Psoas muscle (tissue), 8 donors: ENCODE data around the gene IL17RA. TPM values are rescaled to one million over a fixed set of nuclear protein-coding genes. Genes with fewer than 3 reads are reported as not detected.

ENCODE experiments used
- ATAC-seq, 4 donors: fragments of 200-7000 bp; cut with Tn5 transposase; one replicate each; pipeline ENCODE4 v1.9.1; 2020; ENCODE audit warnings: moderate library complexity in 3 of 4, mild to moderate bottlenecking in 2 of 4
- DNase-seq, 2 donors: peaks; one replicate each; pipeline ENCODE4 v3.0.0-alpha.2; 2020
- H3K27ac ChIP-seq: fragments of 200-600 bp; one replicate; pipeline ENCODE4 v1.8.0; 2022
- H3K27me3 ChIP-seq, 3 donors: fragments of 200-600 bp in 1 of 3; one replicate each; pipeline versions ENCODE4 v1.6.1 to v1.8.0; 2013 to 2022; ENCODE audit warnings: low read length in 2 of 3, mild to moderate bottlenecking in 2 of 3, moderate library complexity in 1 of 3; ENCODE audit not compliant: insufficient read depth in 3 of 3
- H3K36me3 ChIP-seq, 2 donors: fragments of 200-600 bp in 1 of 2; one replicate each; pipeline versions ENCODE4 v1.6.1 to v1.8.0; 2013 to 2022; ENCODE audit warnings: low read depth in 1 of 2, mild to moderate bottlenecking in 1 of 2, moderate library complexity in 1 of 2; ENCODE audit not compliant: insufficient read depth in 1 of 2
- H3K4me1 ChIP-seq: fragments of 200-600 bp; one replicate; pipeline ENCODE4 v1.8.0; 2022
- H3K4me3 ChIP-seq: fragments of 200-600 bp; one replicate; pipeline ENCODE4 v1.8.0; 2022; ENCODE audit warnings: mild to moderate bottlenecking
- H3K9me3 ChIP-seq: fragments of 200-600 bp; one replicate; pipeline ENCODE4 v1.8.0; 2022
- WGBS, 3 donors: extraction: QIAGEN DNeasy Blood & Tissue Kit; methylation state at CpG; one replicate each; pipeline versions ENCODE4 v1.1.6 to v1.1.7; 2013; 5-methylcytosine and 5-hydroxymethylcytosine counted together
- intact Hi-C, 2 donors: fragments of 100-400 bp; cut with DNase I; formaldehyde crosslinking; loops; one replicate each; pipeline versions ENCODE4 v1.11.0 to v1.14.2; 2022
- polyA plus RNA-seq, 3 donors: library from polyadenylated mRNA; stranded (reverse); fragments of 200-250 nt; gene quantifications; one replicate each; pipeline ENCODE4 v1.2.3, GENCODE V29; 2013
- total RNA-seq, 4 donors: library from RNA; stranded (reverse); fragmentation: NEBNext Ultra II Directional in 2 of 4; extraction: Animal tissue kit (Norgen Biotek cat#: 25700) in 2 of 4; gene quantifications; one replicate each; pipeline versions ENCODE4 v1.2.1 to v1.2.4, GENCODE V29; 2021 to 2023
- TF ChIP-seq, protein P1 (sequence below): fragments of 200-600 bp; IDR thresholded peaks from one replicate; pipeline ENCODE4 v1.8.0; 2022; ENCODE audit warnings: antibody characterized with exemption
- donor health status: healthy with polysubstance abuse.
- donor health status: DM: no; HTN: no; CAD: no; lungs with moderate emphysema.
- donor health status: Bipolar disorder and iron deficiency.
- donor health status: healthy.
- donor health status: DM: yes; HTN: yes; CAD: no.
- donor health status: DM: no; HTN: no; CAD: no.
- donor health status: DM: no; HTN: no; CAD: no.
- donor health status: DM: yes; HTN: yes; CAD: no.

IL17RA gene
- total and polyA plus RNA-seq, 7 donors: 0.93 to 3.7 (median 2.9) TPM

DNA sequence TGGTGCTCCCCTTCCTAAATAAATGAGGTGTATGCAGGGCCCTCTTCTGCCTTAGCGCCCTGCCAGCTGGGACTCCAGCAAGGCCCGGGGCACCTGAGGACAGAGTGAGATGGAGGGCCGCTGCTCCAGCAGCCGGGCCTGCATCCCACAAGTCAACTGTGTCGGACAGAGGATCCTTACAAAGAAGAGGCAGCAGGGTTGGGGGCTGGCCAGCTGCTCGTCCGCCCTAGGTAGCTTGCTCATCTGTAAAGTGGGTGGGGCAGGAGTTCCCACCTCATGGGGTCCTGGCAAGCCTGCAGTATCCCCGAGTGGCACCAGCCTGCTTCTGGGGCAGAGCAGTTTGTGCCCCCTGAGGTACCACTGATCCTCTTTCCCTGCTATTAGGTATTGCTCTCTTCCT lies 28.8 kb downstream of the IL17RA start:
- Histone ChIP-seq H3K4me1 (no peaks in the 10 kb centered on the region), H3K9me3 (no peaks in the 10 kb centered on the region), H3K4me3 (no peak overlapping the region), H3K27me3 (no peaks in the 10 kb centered on the region), H3K27ac (no peak overlapping the region), H3K36me3 (no peaks in the 10 kb centered on the region)
- no peak for ATAC-seq
- 82 to 84% (median 83%) methylated on average over 8 of the region's 8 CpGs for WGBS, 3 donors
- intact Hi-C loops: no loop called here
- DNase-seq: no peak
- TF ChIP-seq, protein P1, sequence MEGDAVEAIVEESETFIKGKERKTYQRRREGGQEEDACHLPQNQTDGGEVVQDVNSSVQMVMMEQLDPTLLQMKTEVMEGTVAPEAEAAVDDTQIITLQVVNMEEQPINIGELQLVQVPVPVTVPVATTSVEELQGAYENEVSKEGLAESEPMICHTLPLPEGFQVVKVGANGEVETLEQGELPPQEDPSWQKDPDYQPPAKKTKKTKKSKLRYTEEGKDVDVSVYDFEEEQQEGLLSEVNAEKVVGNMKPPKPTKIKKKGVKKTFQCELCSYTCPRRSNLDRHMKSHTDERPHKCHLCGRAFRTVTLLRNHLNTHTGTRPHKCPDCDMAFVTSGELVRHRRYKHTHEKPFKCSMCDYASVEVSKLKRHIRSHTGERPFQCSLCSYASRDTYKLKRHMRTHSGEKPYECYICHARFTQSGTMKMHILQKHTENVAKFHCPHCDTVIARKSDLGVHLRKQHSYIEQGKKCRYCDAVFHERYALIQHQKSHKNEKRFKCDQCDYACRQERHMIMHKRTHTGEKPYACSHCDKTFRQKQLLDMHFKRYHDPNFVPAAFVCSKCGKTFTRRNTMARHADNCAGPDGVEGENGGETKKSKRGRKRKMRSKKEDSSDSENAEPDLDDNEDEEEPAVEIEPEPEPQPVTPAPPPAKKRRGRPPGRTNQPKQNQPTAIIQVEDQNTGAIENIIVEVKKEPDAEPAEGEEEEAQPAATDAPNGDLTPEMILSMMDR: no peak

DNA sequence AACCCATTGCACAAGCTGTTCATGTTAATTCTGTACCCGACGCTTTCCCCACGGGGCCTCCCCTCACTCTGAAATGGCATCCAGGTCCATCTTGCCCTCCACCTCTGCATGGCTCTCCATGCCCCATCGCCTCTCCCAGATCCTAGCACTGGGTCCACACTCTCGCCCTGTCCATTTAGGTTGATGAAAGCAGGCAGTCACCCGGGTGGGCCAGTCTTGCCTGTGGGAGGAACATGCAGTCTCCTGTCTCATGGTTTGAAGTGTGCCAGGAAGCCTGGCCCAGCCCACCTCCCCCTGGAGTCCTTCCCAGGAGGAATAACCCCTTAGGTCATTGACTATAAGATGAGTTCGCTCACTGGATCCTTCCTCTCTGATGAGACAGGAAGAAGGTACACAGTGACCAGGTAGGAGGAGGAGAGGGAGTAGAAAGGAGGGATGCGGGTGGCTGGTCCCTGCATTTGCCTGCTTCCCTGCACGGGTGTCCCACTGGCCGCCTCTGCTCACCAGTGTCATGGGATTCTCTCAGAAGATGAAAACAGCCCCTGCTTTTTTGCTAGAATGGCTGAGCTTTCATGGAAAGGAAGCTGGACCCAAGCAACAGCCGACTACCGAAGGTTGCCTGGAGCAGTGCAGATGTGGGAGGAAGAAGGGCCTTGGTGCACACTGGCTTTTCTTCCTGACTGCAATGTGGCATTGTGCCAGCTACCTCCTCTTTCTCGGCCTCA lies 29.5 kb downstream of the IL17RA start:
- Histone ChIP-seq H3K9me3 (no peaks in the 10 kb centered on the region), H3K27ac (no peak overlapping the region), H3K4me3 (no peak overlapping the region), H3K4me1 (no peaks in the 10 kb centered on the region), H3K36me3 (no peaks in the 10 kb centered on the region), H3K27me3 (no peaks in the 10 kb centered on the region)
- DNase-seq: no peak
- intact Hi-C loops: no loop called here
- 72 to 74% (median 74%) methylated on average over 13 of the region's 13 CpGs for WGBS, 3 donors
- ATAC-seq: no peak
- TF ChIP-seq, protein P1: no peak

DNA sequence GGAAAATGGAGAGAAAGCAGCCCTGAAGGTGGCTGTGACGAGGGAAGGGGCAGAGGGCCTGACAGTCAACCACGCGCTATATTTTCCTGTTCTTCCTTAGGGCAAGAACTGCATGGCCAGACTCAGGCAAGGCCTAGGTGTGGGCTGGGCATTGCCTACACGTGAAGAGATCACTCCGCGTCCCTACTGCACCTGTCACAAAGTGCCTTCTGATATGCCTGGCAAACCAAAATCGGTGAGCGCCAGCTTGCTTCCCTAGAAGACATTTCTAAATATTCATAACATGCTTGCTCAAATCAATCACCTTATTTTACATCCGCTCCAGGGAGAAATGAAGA lies 30.1 kb downstream of the IL17RA start:
- Histone ChIP-seq H3K36me3 (no peaks in the 10 kb centered on the region), H3K4me1 (no peaks in the 10 kb centered on the region), H3K4me3 (no peak overlapping the region), H3K9me3 (no peaks in the 10 kb centered on the region), H3K27ac (no peak overlapping the region), H3K27me3 (no peaks in the 10 kb centered on the region)
- no peak for DNase-seq
- intact Hi-C loops: loop anchor here (5.0 kb wide), 3 partner anchors 42 to 82 kb away; partner anchors contain the start of gene HDHD5 (in 1 of the 2)
- no peak for ATAC-seq
- TF ChIP-seq, protein P1: no peak
- WGBS, 3 donors: 82 to 85% (median 84%) methylated on average over 9 of the region's 9 CpGs

DNA sequence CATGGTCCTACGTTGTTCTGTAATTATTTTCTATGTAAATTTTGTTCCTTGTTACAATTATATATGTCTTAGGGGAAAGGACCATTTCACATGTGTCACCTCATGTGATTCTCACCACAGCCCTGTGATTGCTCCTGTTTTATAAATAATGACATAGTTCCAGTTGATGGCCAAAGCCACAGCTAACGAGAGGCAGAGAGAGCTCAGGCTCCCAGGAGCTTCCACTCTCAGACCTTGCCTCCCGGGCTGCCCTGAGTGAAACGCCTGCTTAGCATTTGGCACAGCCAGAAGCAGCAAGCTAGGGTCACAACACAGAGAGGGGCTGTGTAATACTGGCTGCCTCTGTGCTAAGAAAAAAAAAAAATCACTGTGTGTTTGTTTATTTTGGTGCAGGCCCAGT lies 30.4 kb downstream of the IL17RA start:
- Histone ChIP-seq H3K27ac (no peak overlapping the region), H3K4me3 (no peak overlapping the region), H3K27me3 (no peaks in the 10 kb centered on the region), H3K9me3 (no peaks in the 10 kb centered on the region), H3K4me1 (no peaks in the 10 kb centered on the region), H3K36me3 (no peaks in the 10 kb centered on the region)
- 55 to 59% (median 56%) methylated on average over 4 of the region's 4 CpGs for WGBS, 3 donors
- ATAC-seq (no peak), DNase-seq (no peak)
- TF ChIP-seq, protein P1: no peak
- intact Hi-C loops: loop anchor here (5.0 kb wide), 3 partner anchors 42 to 82 kb away; partner anchors contain the start of gene HDHD5 (in 1 of the 2)
